ENCODE results near the gene H2BK1.

DNA sequence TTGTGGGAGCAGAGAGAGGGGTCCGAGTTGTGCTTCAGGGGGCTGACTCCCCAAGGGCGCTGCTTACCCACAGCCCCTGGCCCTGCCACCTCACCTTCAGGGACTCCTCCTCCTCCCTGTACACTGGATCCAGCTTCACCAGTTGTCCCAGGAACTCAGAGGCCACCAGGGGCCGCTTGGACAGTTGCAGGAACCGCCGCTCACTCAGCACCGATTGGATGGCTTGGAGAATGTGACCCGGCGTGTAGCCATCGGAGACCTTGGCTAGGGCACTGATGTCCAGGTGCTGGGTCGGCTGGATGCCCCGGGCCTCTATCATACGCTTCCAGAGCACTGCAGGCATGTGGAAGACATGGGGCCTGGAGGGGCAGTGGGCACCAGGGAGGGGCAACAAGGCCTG, 18.7 kb downstream of the H2BK1 start:
- no peak for TF ChIP-seq EZH2phosphoT487 (IDR thresholded peaks at IDR 0.05; ENCODE audit: insufficient read depth, low read depth)
- TF ChIP-seq EZH2 (IDR thresholded peaks at IDR 0.05; ENCODE audit: insufficient read depth, poor library complexity, severe bottlenecking), result no peak
